Neural cell (in vitro differentiated cells): ENCODE results near the gene TAB2.

Experiments used
- CTCF ChIP-seq: fragments of 450-650 bp; IDR thresholded peaks from 2 replicates; pipeline ENCODE4 v1.5.1; 2014; ENCODE audit warnings: antibody characterized with exemption, mild to moderate bottlenecking, moderate library complexity; ENCODE audit not compliant: poor library complexity, severe bottlenecking
- EP300 ChIP-seq: fragments of 450-650 bp; conservative IDR thresholded peaks from 2 replicates; pipeline ENCODE4 v1.6.1; 2014; ENCODE audit warnings: antibody characterized with exemption, mild to moderate bottlenecking, moderate library complexity; ENCODE audit not compliant: poor library complexity, severe bottlenecking
- EZH2 ChIP-seq: fragments of 200-600, 300-800 bp; shearing (Covaris generic), sonication (generic); IDR thresholded peaks from 2 replicates; pipeline ENCODE4 v1.6.1; 2014; ENCODE audit warnings: antibody characterized with exemption, low read length, borderline replicate concordance, mild to moderate bottlenecking; ENCODE audit not compliant: insufficient read depth, poor library complexity, severe bottlenecking
- MXI1 ChIP-seq: fragments of 450-650 bp; conservative IDR thresholded peaks from 2 replicates; pipeline ENCODE4 v1.6.1; 2014; ENCODE audit warnings: antibody characterized with exemption, mild to moderate bottlenecking; ENCODE audit not compliant: poor library complexity, severe bottlenecking
- POLR2AphosphoS5 ChIP-seq: IDR thresholded peaks from 2 replicates; pipeline ENCODE4 v1.6.1; 2012
- SMC3 ChIP-seq: fragments of 450-650 bp; conservative IDR thresholded peaks from 2 replicates; pipeline ENCODE4 v1.6.1; 2014; ENCODE audit warnings: antibody characterized with exemption, mild to moderate bottlenecking, moderate library complexity; ENCODE audit not compliant: poor library complexity

- TF ChIP-seq EP300 (no peak), CTCF (no peak), POLR2AphosphoS5 (no peak), MXI1 (no peak), EZH2 (no peak), SMC3 (no peak)
These were observed 48.7 kb upstream of the TAB2 start for GRCh38 chr6:149268768-149269167.
